ENCODE measurements around the gene TMEM245.

The TMEM245 gene

GRCh38 chr9:109068764-109069163 is 51.0 kb downstream of the TMEM245 start:
- Histone ChIP-seq H3K4me1 (ENCODE audit: insufficient read depth, low read length, severe bottlenecking) (no peaks in the 10 kb centered on the region), H3K4me3 (ENCODE audit: low read depth, low read length, poor library complexity, severe bottlenecking) (no peak overlapping the region), H3K4me2 (ENCODE audit: low read length) (no peak overlapping the region), H3F3A (ENCODE audit: insufficient read depth, low read length) (no peaks in the 10 kb centered on the region), H2AFZ (ENCODE audit: low read length) (no peak overlapping the region), H3K79me2 (ENCODE audit: insufficient read depth, low read length) (no peaks in the 10 kb centered on the region), H3K27ac (ENCODE audit: low read depth, low read length, poor library complexity, severe bottlenecking) (no peak overlapping the region), H3K9ac (ENCODE audit: low read length) (no peak overlapping the region), H4K20me1 (ENCODE audit: insufficient read depth, low read length) (no peaks in the 10 kb centered on the region), H3K27me3 (ENCODE audit: insufficient read depth, low read length) (no peaks in the 10 kb centered on the region), H3K9me2 (ENCODE audit: low read depth, low read length) (no peaks in the 10 kb centered on the region), H3K9me3 (ENCODE audit: low read length) (no peaks in the 10 kb centered on the region), H3K36me3 (ENCODE audit: insufficient read depth, low read length) (peaks cover 80% of the 10 kb centered on the region)
- no peak for TF ChIP-seq CTCF (IDR thresholded peaks at IDR 0.05; ENCODE audit: low read length)
- TF ChIP-seq EZH2 (IDR thresholded peaks at IDR 0.05; ENCODE audit: borderline replicate concordance, low read length) = no peak

- TF ChIP-seq EZH2 (IDR thresholded peaks at IDR 0.05; ENCODE audit: borderline replicate concordance, low read length) = no peak
- TF ChIP-seq CTCF (IDR thresholded peaks at IDR 0.05; ENCODE audit: low read length) = no peak
- Histone ChIP-seq H3F3A (ENCODE audit: insufficient read depth, low read length) (no peaks in the 10 kb centered on the region), H3K9ac (ENCODE audit: low read length) (no peak overlapping the region), H3K27me3 (ENCODE audit: insufficient read depth, low read length) (no peaks in the 10 kb centered on the region), H2AFZ (ENCODE audit: low read length) (no peak overlapping the region), H3K9me2 (ENCODE audit: low read depth, low read length) (no peaks in the 10 kb centered on the region), H3K9me3 (ENCODE audit: low read length) (no peaks in the 10 kb centered on the region), H3K27ac (ENCODE audit: low read depth, low read length, poor library complexity, severe bottlenecking) (no peak overlapping the region), H3K4me3 (ENCODE audit: low read depth, low read length, poor library complexity, severe bottlenecking) (no peak overlapping the region), H4K20me1 (ENCODE audit: insufficient read depth, low read length) (no peaks in the 10 kb centered on the region), H3K4me2 (ENCODE audit: low read length) (no peak overlapping the region), H3K36me3 (ENCODE audit: insufficient read depth, low read length) (peaks cover 82% of the 10 kb centered on the region), H3K79me2 (ENCODE audit: insufficient read depth, low read length) (no peaks in the 10 kb centered on the region), H3K4me1 (ENCODE audit: insufficient read depth, low read length, severe bottlenecking) (no peaks in the 10 kb centered on the region)
Measured at GRCh38 chr9:109064963-109065702, 54.6 kb downstream of the TMEM245 start.

DNA sequence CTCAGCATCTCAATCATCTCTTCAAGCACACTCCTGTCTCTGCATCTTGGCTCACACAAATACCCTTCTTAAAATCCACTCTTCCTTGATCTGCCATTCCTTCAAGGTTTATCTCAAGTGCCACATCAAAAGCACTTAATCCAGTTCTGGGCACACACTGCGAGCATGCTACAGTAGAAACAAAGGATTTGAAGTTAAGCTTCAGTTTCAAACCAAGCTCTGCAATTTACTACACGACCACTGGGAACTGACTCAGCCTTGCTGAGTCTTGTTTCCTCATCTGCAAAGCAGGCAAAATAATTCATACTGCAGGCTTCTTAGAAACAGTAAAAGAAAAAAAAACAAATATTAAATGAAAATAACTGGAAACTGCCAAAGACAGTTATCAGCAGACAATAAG is 56.0 kb downstream of the TMEM245 start:
- Histone ChIP-seq H3K4me3 (ENCODE audit: low read depth, low read length, poor library complexity, severe bottlenecking) (no peak overlapping the region), H3K4me1 (ENCODE audit: insufficient read depth, low read length, severe bottlenecking) (no peaks in the 10 kb centered on the region), H2AFZ (ENCODE audit: low read length) (no peak overlapping the region), H3F3A (ENCODE audit: insufficient read depth, low read length) (no peaks in the 10 kb centered on the region), H3K9ac (ENCODE audit: low read length) (no peak overlapping the region), H3K79me2 (ENCODE audit: insufficient read depth, low read length) (no peaks in the 10 kb centered on the region), H3K36me3 (ENCODE audit: insufficient read depth, low read length) (peaks cover 78% of the 10 kb centered on the region), H3K27ac (ENCODE audit: low read depth, low read length, poor library complexity, severe bottlenecking) (no peak overlapping the region), H4K20me1 (ENCODE audit: insufficient read depth, low read length) (no peaks in the 10 kb centered on the region), H3K9me2 (ENCODE audit: low read depth, low read length) (no peaks in the 10 kb centered on the region), H3K4me2 (ENCODE audit: low read length) (no peak overlapping the region), H3K27me3 (ENCODE audit: insufficient read depth, low read length) (no peaks in the 10 kb centered on the region), H3K9me3 (ENCODE audit: low read length) (no peaks in the 10 kb centered on the region)
- TF ChIP-seq EZH2 (IDR thresholded peaks at IDR 0.05; ENCODE audit: borderline replicate concordance, low read length) = no peak
- TF ChIP-seq CTCF (IDR thresholded peaks at IDR 0.05; ENCODE audit: low read length) = no peak

All from OCI-LY1 (cell line).